Activated CD8-positive, alpha-beta memory T cell treated with anti-CD3 and anti-CD28 coated beads, Interleukin-2, amount 50 U/mL, for 1 hour (primary cell): ENCODE measurements around the gene CCL13.

Source experiments
- DNase-seq: peaks from one replicate; pipeline ENCODE4 v3.0.0-alpha.2; 2020; ENCODE audit errors: extremely low read depth

Gene CCL13

GRCh38 chr17:34384822-34385605 is 28.7 kb downstream of the CCL13 start:
- no peak for DNase-seq

- DNase-seq: no peak
Observed at GRCh38 chr17:34386343-34386696, 30.0 kb downstream of the CCL13 start.

GRCh38 chr17:34386697-34387550 is 30.6 kb downstream of the CCL13 start:
- no peak for DNase-seq

- DNase-seq: no peak
Observed at GRCh38 chr17:34387566-34387965, 31.3 kb downstream of the CCL13 start.

- no peak for DNase-seq
Observed at GRCh38 chr17:34389126-34389750, 33.0 kb downstream of the CCL13 start.

- DNase-seq: no peak
Observed at GRCh38 chr17:34390649-34391048, 34.4 kb downstream of the CCL13 start.

- no peak for DNase-seq
Observed at GRCh38 chr17:34391241-34391640, 35.0 kb downstream of the CCL13 start.

GRCh38 chr17:34393401-34393800 is 37.1 kb downstream of the CCL13 start:
- no peak for DNase-seq

- no peak for DNase-seq
Observed at GRCh38 chr17:34397265-34397664, 41.0 kb downstream of the CCL13 start.

GRCh38 chr17:34398990-34399389 is 42.7 kb downstream of the CCL13 start:
- DNase-seq: no peak

GRCh38 chr17:34399725-34400124 is 43.4 kb downstream of the CCL13 start:
- no peak for DNase-seq

GRCh38 chr17:34400301-34400931 is 44.1 kb downstream of the CCL13 start:
- DNase-seq: no peak

- no peak for DNase-seq
Observed at GRCh38 chr17:34401165-34401564, 44.9 kb downstream of the CCL13 start.

- DNase-seq: no peak
Observed at GRCh38 chr17:34403006-34403405, 46.7 kb downstream of the CCL13 start.

- no peak for DNase-seq
Observed at GRCh38 chr17:34406226-34406625, 49.9 kb downstream of the CCL13 start.
